HG02610 (cell line): ENCODE measurements around the gene SLC22A31.
"Not testable (repeated sequence)": the region's sequence is repeated elsewhere in the genome, so short reads cannot be mapped to it uniquely, and the experiment has no call there.

ENCODE experiments used
- ATAC-seq: cut with Tn5 transposase; IDR thresholded peaks from one replicate; pipeline ENCODE4 v1.9.1; 2021; ENCODE audit warnings: mild to moderate bottlenecking, moderate library complexity; ENCODE audit not compliant: unreplicated experiment

SLC22A31 gene

GRCh38 chr16:89167425-89167941 lies 32.9 kb downstream of the SLC22A31 start:
- ATAC-seq, result no peak

DNA sequence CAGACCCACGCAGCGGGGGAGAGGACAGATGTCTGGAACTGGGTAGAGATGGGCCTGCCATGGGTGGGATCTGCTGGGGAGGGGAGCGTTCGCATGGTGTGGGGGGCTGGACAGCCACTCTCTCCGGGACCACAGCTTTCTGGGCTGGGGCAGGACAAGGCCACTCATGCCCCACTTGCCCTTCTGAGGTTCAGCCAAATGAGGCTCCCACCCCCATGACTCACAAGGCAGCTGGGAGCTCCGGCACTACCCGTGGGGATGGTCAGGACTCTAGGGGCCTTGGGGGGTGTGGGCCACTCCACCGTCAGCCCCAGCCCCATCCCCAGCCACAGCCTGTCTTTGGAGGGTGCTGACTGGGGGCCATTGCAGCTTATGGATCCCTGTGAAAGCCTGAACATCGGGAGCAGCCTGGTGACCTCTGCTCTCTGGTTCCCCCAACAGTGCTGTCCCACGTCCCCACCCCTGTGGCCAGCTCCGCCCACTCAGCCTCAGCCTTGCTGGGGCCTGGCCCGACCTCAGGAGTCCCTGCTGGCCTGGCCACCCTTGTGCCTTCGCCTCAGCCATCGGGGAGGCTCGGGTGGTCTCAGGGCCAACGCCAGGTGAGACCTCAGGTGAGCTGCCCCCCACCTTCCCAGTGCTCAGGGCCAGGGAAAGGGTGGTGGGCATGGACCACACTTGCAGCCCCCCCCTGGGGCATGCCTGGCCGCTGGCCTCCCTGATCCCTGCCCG lies 33.5 kb downstream of the SLC22A31 start:
- ATAC-seq, result no peak

DNA sequence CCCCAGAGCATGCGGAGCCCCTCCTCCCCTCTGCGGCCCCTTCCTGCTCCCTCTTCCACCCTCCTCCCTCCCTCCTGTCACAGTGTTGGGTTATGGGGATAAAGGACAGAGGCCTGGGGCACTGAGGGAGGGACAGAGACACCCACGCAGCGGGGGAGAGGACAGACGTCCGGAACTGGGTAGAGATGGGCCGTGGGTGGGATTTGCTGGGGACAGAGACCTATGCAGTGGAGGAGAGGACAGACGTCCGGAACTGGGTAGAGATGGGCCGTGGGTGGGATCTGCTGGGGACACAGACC lies 34.7 kb downstream of the SLC22A31 start:
- not testable (repeated sequence) for ATAC-seq

DNA sequence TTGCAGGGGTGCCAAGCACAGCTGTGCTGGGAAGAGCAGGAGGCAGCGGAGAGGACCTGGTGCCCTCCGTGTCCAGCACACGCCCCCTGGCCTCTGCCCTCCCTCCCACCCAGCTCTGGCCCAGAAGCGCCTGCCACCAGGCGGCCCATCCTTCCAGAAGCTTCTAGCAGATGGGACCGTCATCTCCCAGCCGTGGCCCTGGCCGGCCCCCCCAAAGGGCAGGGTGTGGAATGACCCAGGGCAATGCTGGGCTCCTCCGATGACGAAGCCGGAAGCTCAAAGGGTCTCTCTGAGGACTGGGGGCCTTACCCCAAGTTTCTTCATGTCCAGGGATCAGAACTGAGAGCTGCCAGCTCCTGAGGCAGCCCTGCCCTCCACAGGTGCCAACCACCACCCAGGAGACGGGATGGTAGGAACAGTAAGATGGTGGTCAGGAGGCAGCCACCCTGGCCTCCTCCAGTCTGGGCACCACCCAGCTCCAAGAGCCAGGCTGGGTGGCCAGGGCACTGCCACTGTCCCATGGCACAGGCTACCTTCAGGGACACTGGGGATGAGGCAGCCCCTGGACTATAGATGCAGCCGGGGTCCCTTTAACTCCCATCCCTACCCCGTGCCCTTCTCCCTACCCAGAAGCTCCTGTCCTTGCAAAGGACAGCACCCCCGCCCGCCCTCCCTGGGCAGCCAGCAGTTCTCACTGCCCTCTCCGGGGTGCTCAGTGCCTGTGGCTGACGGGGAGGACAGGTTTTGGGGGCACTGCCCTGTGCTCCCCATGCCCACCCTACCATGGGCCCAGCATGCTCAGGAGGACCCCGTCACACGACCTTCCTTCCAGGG lies 35.3 kb downstream of the SLC22A31 start:
- no peak for ATAC-seq

DNA sequence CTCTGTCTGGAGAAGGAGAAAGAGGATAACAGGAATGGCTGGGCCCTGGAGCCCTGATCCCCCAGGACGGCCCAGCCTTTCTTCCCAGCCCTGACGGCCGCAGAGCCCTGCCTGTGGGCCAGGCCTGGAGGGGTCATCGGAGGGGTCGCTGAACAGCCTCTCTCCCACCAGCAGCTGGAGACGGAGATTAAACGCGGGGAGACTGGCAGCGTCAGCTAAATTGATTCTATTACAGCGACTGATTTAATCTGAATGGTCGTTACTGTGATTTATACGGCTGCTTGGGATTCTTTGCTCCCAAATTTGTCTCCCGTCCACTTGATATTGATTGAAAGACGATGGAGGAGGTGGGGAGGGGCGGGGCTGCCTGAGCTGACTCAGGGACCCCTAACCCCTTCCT lies 35.9 kb downstream of the SLC22A31 start:
- ATAC-seq, result no peak

DNA sequence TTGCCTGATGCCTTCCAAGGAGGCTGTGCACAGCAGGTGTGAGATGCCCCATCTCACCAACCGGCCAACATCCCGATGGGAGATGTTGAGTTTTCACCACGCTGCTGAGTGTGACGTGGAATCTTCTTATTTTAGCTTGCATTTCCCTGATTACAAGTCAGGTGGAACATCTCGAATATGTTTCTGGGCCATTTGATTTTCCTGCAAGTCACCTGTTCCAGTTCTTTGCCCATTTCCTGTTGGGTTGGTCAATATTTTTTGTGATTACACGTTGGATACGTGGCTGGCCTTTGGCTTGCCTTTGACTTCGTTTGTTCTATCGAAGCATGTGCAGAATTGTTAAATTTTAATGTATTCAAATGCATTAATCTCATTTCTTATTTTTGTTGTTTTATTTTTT lies 37.0 kb downstream of the SLC22A31 start:
- ATAC-seq, result no peak

GRCh38 chr16:89161763-89162713 lies 38.3 kb downstream of the SLC22A31 start:
- no peak for ATAC-seq

GRCh38 chr16:89160977-89161701 lies 39.2 kb downstream of the SLC22A31 start:
- ATAC-seq, result no peak

- ATAC-seq, result no peak
Measured at GRCh38 chr16:89159850-89160354, 40.4 kb downstream of the SLC22A31 start.

DNA sequence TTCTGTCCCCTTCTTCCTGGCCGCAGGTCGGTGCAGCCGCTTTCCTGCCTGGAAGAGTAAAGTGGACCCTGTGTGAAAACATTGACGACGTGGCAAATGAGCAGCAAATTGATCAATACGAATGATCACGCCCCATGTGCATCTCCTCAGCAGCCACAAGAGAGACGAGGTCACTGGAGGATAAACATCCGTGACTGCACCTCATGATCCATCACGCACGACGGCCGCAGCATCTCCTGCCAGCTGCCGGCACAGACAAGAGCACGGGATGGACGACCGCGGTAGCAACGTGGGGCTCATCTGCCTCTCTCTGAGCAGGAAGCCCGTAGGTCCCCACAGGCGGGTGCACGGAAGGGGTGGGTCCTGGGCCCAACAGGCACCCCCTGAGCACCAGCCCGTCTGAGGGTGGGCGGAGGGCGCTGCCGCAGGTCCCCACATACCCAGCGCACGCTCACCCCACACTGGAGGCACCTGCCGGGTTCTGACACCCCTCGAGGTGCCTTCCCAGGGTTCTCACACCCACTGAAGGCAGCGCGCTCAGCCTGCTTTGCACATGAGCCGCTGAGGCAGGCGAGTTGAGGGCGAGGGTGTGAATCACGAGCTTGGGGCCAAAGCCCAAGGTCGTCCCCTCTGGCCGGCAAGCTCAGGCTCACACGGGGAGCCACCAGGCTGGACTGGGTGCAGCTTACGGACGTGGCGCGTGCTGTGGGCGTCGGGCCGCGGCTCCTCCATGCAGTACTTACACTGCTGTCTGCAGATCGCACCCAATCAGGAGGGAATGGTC lies 41.1 kb downstream of the SLC22A31 start:
- ATAC-seq, result no peak

GRCh38 chr16:89157778-89158177 lies 42.6 kb downstream of the SLC22A31 start:
- no peak for ATAC-seq

GRCh38 chr16:89156740-89157645 lies 43.3 kb downstream of the SLC22A31 start:
- no peak for ATAC-seq

GRCh38 chr16:89155851-89156739 lies 44.2 kb downstream of the SLC22A31 start:
- ATAC-seq, result no peak

- no peak for ATAC-seq
Measured at GRCh38 chr16:89155184-89155679, 45.1 kb downstream of the SLC22A31 start.

- ATAC-seq, result no peak
Measured at GRCh38 chr16:89154390-89155183, 45.8 kb downstream of the SLC22A31 start.

DNA sequence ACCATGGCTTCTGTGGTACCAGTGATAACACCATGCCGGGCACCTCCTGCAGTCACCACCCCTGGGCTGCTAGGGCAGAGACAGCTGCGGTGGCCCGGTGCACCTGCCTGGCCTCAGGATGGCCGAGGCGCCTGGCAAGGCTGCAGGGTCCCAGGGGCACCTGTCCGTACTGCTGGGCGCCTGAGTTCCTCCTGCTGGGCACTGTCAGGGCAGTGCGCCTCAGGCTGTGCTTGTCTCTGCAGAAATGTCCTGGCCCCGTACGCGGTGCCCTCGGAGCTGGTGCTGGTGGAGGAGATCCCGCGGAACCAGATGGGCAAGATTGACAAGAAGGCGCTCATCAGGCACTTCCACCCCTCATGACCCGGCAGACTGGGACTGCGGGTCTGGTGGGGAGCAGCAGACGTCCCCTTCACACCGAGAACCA lies 46.5 kb downstream of the SLC22A31 start:
- ATAC-seq, result no peak
